Measurements from ENCODE around the gene TAS2R46. TPM values are rescaled to one million over a fixed set of nuclear protein-coding genes. Genes with fewer than 3 reads are reported as not detected.
"Not testable (repeated sequence)": the region's sequence is repeated elsewhere in the genome, so short reads cannot be mapped to it uniquely, and the experiment has no call there.

Gene TAS2R46
- total and polyA plus RNA-seq, 7 donors = 0.07 to 5.0 (median 2.5) TPM; not detected in 2

GRCh38 chr12:11059784-11060183 is 2.3 kb downstream of the TAS2R46 start:
- no peak overlapping the region for H3K4me3 ChIP-seq

DNA sequence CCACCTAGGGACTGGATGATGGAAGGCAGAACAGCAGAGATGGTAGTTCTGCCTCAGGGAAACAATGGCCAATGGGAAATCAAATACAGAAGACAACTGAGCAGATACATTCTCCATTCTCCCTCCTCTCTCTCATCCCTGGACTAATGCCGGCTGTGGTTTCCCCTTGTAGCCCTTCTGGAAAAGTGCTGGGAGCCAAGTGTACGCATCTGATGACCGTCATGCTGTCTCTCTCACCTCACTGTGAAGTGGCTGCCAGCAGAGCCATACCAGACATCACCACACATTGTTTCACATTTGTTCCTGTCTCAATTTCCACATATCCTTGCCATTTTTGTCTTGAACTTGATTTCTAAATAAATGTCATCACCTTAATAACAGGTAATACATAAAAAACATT is 3.1 kb downstream of the TAS2R46 start:
- TF ChIP-seq CTCF (IDR thresholded peaks at IDR 0.05) = no peak
- Histone ChIP-seq H3K4me3 (no peak overlapping the region), H3K36me3 (no peaks in the 10 kb centered on the region), H3K27me3 (no peaks in the 10 kb centered on the region), H3K27ac (no peak overlapping the region), H3K4me1 (no peaks in the 10 kb centered on the region), H3K9me3 (no peaks in the 10 kb centered on the region)
- intact Hi-C loops (cut with DNase I) = no loop called here
- DNase-seq = no peak
- WGBS, 2 donors = 93 to 96% methylated on average over 3 of the region's 3 CpGs

More at GRCh38 chr12:11059784-11060183, 2.3 kb downstream of the TAS2R46 start:
- no peaks in the 10 kb centered on the region for H3K27me3 ChIP-seq
- DNase-seq = no peak
- TF ChIP-seq POLR2A (IDR thresholded peaks at IDR 0.05) = no peak
- TF ChIP-seq POLR2AphosphoS5 (IDR thresholded peaks at IDR 0.05) = no peak
- TF ChIP-seq EP300 (IDR thresholded peaks at IDR 0.05) = no peak
- TF ChIP-seq CTCF (IDR thresholded peaks at IDR 0.05) = no peak
- intact Hi-C loops (cut with DNase I) = no loop called here
- no peaks in the 10 kb centered on the region for H3K4me1 ChIP-seq
- H3K36me3 ChIP-seq = no peaks in the 10 kb centered on the region
- no peaks in the 10 kb centered on the region for H3K9me3 ChIP-seq
- no peak overlapping the region for H3K27ac ChIP-seq

- H3K4me3 ChIP-seq = no peak overlapping the region
- H3K27me3 ChIP-seq = no peaks in the 10 kb centered on the region
- TF ChIP-seq CTCF (IDR thresholded peaks at IDR 0.05) = no peak
- no peak for TF ChIP-seq EP300 (IDR thresholded peaks at IDR 0.05)
- TF ChIP-seq POLR2A (IDR thresholded peaks at IDR 0.05) = no peak
- no peak for TF ChIP-seq POLR2AphosphoS5 (IDR thresholded peaks at IDR 0.05)
- peaks cover 0 to 4% (median 0%) of the 10 kb centered on the region in 4 donors for H3K36me3 ChIP-seq
- intact Hi-C loops (cut with DNase I) = no loop called here
- no peaks in the 10 kb centered on the region for H3K4me1 ChIP-seq
- WGBS, 2 donors = 95 to 98% methylated on average over 2 of the region's 2 CpGs
- H3K9me3 ChIP-seq = no peaks in the 10 kb centered on the region
- no peak overlapping the region for H3K27ac ChIP-seq
- no peak for DNase-seq
These were observed 6.8 kb downstream of the TAS2R46 start for GRCh38 chr12:11055306-11055705.

GRCh38 chr12:11049806-11050531 is 12.1 kb downstream of the TAS2R46 start:
- H3K9me3 ChIP-seq; DNase-seq; H3K4me3 ChIP-seq; intact Hi-C loops (cut with DNase I); H3K27me3 ChIP-seq; H3K4me1 ChIP-seq; H3K27ac ChIP-seq: not testable (repeated sequence)
- WGBS, 2 donors = 97% methylated on average over 7 of the region's 7 CpGs
- H3K36me3 ChIP-seq = peaks cover 0 to 27% (median 0%) of the 10 kb centered on the region in 4 donors

DNA sequence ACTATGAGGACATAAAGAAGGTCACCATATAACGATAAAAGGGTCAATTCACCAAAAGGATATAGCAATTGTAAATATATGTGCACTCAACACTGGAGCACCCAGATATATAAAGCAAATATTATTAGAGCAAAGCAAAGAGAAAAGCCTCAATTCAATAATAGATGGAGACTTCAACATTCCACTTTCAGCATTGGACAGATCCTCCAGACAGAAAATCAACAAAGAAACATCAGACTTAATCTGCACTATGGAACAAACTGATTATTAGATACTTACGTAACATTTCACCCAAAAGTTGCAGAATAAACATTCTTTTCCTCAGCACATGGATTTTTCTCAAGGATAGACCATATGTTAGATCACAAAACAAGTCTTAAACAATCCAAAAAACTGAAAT is 20.7 kb downstream of the TAS2R46 start:
- DNase-seq; H3K27me3 ChIP-seq; H3K4me3 ChIP-seq; H3K27ac ChIP-seq; intact Hi-C loops (cut with DNase I); H3K9me3 ChIP-seq; H3K4me1 ChIP-seq: not testable (repeated sequence)
- WGBS, 2 donors = 70 to 71% methylated on average over 2 of the region's 2 CpGs
- H3K36me3 ChIP-seq = peaks cover 0 to 15% (median 0%) of the 10 kb centered on the region in 4 donors

DNA sequence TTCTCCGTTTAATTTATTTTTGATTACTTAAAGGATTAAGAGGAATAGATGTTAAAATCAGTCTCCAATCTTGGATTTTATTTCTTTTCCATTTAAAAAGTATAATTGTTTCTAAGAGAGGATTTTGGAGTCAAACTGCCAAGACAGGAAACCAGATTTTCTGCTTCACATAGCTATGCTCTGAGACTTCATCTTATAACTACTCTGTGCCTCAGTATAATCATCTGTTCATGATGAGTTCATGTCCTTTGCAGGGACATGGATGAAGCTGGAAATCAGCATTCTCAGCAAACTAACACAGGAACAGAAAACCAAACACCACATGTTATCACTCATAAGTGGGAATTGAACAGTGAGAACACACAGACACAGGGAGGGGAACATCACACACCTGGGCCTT is 21.9 kb downstream of the TAS2R46 start:
- H3K9me3 ChIP-seq = no peaks in the 10 kb centered on the region
- H3K27ac ChIP-seq = no peak overlapping the region
- DNase-seq = no peak
- intact Hi-C loops (cut with DNase I) = no loop called here
- H3K27me3 ChIP-seq = no peaks in the 10 kb centered on the region
- H3K4me1 ChIP-seq = peaks cover 0 to 5% (median 0%) of the 10 kb centered on the region in 4 donors
- 78 to 93% methylated on average over 1 of the region's 1 CpG for WGBS, 2 donors
- no peak overlapping the region for H3K4me3 ChIP-seq
- TF ChIP-seq POLR2AphosphoS5 (IDR thresholded peaks at IDR 0.05) = no peak
- no peak for TF ChIP-seq POLR2A (IDR thresholded peaks at IDR 0.05)
- TF ChIP-seq EP300 (IDR thresholded peaks at IDR 0.05) = no peak
- no peak for TF ChIP-seq CTCF (IDR thresholded peaks at IDR 0.05)
- peaks cover 0 to 3% (median 0%) of the 10 kb centered on the region in 4 donors for H3K36me3 ChIP-seq

Measured in sigmoid colon (tissue), 7 donors.